GM21576 (cell line): ENCODE measurements around the gene ABCB11.
"Not testable (repeated sequence)": the region's sequence is repeated elsewhere in the genome, so short reads cannot be mapped to it uniquely, and the experiment has no call there.

ENCODE experiments used
- ATAC-seq: cut with Tn5 transposase; IDR thresholded peaks from one replicate; pipeline ENCODE4 v1.9.1; 2021; ENCODE audit warnings: mild to moderate bottlenecking, moderate library complexity; ENCODE audit not compliant: unreplicated experiment

ABCB11 gene

GRCh38 chr2:169046440-169047151, 15.5 kb upstream of the ABCB11 start:
- no peak for ATAC-seq

DNA sequence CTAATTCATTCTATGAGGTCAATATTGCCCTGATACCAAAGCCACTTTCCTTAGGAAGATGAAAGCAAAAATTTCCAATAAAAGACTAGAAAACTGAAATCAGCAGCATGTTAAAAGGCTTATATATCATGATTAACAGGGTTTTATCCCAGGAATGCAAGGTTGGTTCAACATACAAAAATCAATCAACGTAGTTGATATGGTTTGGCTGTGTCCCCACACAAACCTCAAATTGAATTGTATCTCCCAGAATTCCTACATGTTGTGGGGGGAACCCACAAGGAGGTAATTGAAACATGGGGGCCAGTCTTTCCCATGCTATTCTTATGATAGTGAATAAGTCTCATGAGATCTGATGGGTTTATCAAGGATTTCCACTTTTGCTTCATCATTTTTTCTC, 11.7 kb upstream of the ABCB11 start:
- no peak for ATAC-seq

DNA sequence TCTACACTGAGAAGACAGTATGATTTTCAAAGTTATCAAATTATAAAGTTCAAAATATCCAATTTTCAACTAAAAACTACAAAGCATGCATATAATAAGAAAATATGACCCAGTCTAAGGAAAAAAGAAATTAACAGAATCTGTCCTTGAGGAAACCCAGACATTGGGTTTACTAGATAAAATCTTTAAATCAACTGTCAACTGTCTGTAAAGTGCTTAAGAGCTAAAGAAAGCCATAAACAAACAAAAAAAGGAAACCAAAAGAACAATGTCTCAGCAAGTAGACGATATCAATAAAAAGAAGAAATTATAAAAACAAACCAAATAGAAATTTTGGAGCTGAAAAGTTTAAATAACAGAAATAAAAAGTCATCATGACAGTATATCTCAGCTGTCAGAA, 10.5 kb upstream of the ABCB11 start:
- no peak for ATAC-seq

DNA sequence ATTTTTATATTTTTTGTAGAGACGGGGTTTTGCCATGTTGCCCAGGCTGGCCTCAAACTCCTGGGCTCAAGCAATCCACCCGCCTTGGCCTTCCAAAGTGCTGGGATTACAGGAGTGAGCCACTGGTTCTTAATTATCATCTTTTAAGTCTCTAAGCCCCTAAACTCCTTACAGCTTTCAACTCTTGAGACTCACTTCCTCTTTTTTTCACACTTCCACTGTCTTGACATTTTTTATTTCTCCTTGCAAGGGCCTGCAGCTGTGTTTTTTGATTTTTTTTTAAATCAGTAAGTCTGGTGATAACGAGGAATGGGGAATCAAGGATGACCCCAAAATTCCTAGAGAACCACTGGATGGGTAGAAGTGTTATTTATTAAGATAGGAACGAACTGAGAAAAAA, 8.6 kb upstream of the ABCB11 start:
- no peak for ATAC-seq

- ATAC-seq = peak; percentile 58
Measured at GRCh38 chr2:169038338-169038757, 7.2 kb upstream of the ABCB11 start.

GRCh38 chr2:169036736-169037440, 5.8 kb upstream of the ABCB11 start:
- peak; percentile 53 for ATAC-seq

- ATAC-seq = no peak
Measured at GRCh38 chr2:169035887-169036286, 4.8 kb upstream of the ABCB11 start.

- no peak for ATAC-seq
Measured at GRCh38 chr2:169034984-169035544, 3.9 kb upstream of the ABCB11 start.

DNA sequence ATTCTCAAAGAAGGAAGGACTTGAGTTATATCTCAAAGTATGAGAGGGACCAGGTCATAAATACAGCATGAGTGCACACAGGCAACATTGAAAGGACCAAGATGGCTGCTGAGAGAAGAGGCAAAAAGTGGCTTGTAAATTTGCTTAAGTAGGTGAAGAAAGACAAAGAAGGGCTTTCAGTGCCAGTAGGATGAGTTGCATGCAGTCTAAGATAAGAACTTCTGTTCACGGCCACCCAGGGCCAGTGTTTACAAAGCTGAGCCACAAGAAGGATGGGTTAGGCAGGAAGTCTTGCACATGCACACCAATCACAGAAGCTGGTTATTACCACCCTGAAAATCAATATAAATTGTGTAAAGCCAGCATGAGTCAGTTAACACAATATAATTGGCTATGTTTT, 3.1 kb upstream of the ABCB11 start:
- no peak for ATAC-seq

DNA sequence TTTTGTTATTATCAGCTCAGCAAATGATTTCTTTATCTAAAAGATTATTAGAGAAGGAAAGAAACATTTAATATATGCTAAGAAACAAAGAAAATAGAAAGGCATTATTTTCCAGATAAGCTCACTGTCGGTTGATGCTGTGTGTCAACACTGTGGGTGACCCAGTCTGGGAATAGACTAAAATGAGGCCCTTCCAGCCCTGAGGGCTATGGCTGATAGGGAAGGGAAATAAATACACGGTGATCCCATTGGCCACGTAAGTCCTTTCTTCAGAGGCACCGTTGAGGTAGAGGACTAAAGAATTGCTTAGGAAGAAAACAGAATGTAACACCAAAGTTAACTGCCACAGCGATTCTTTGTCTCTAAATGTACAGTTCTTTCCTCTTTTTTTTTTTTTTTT, 1.8 kb downstream of the ABCB11 start:
- ATAC-seq = no peak

GRCh38 chr2:169027234-169027633, 3.9 kb downstream of the ABCB11 start:
- no peak for ATAC-seq

DNA sequence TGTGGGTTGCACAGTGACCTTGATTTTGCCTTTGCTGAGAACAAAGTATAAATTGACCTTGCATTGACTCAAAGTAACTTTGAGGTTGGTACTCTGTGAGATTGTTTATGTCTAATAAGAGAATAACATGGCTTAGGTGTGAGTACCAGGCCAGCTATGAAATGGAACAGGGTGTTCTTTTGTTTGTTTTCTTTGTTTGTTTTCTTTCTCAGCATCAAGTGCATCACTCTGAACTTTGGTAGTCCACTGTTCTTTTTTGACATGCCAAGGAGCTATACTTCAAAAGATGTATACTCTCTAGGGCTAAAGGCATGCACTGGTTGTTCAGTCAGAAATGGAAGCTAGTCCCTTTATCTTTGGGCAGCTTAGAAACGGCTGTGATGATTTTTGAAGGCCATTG, 5.1 kb downstream of the ABCB11 start:
- no peak for ATAC-seq

DNA sequence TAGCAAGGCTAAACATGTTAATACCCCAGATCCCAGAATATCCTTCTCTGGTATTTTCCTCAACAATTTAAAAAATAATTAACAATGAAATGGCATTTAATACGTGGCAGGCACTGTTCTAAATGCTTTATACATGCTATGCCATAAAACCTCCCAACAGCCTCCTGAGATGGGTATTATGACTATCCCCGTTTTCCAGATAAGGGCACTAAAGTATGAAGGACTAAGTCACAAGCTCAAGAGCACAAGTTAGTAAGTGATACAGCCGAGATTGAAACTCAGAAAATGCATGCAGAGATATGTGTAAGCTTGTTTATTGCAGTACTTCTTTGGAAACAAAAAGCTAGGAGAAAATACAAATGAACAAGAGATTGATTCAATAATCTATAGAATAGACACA, 8.0 kb downstream of the ABCB11 start:
- no peak for ATAC-seq

- ATAC-seq = no peak
Measured at GRCh38 chr2:169018390-169018789, 12.7 kb downstream of the ABCB11 start.

- ATAC-seq = no peak
Measured at GRCh38 chr2:169015943-169016342, 15.2 kb downstream of the ABCB11 start.

DNA sequence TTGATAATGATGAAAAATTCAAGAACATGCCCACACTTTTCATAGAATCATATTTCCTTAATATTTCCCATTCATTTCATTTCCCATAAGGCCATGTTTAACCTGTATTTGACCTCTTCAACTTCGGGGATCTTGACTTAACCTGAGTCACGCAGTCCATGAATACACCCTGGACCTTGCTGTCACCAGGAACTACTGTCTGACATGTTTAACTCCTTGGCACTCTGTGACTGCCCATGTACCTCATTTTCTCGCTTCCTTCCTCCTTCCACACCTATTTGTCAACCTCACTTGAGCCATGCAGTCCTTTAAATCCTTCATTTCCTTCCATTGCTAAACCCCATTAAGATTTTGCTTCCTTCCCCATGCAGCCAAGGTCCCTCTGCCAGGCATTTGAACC, 16.3 kb downstream of the ABCB11 start:
- no peak for ATAC-seq

- ATAC-seq = no peak
Measured at GRCh38 chr2:169013628-169014026, 17.5 kb downstream of the ABCB11 start.

- ATAC-seq = no peak
Measured at GRCh38 chr2:169012812-169013627, 18.1 kb downstream of the ABCB11 start.

DNA sequence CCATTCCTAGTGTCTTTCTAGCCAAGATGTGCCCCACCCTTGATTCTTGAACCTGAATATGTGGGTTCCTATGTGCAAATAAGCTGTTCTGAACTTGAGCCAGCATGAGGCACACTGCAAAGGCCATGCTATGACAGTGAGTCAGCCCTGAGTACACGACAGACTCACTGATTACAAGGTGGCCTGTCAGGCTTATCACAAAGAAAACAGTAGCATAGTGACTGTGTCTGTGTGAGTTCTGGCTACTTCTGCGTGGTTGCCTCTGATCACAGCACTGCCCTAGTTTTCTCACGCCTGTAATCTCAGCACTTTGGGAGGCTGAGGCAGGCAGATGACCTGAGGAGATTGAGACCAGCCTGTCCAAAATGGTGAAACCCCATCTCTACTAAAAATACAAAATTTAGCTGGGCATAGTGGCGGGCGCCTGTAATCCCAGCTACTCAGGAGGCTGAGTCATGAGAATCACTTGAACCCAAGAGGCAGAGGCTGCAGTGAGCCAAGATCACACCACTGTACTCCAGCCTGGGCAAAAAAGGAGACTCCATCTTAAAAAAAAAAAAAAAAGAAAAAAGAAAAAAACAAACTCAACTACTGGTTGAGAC, 18.8 kb downstream of the ABCB11 start:
- ATAC-seq = not testable (repeated sequence)

DNA sequence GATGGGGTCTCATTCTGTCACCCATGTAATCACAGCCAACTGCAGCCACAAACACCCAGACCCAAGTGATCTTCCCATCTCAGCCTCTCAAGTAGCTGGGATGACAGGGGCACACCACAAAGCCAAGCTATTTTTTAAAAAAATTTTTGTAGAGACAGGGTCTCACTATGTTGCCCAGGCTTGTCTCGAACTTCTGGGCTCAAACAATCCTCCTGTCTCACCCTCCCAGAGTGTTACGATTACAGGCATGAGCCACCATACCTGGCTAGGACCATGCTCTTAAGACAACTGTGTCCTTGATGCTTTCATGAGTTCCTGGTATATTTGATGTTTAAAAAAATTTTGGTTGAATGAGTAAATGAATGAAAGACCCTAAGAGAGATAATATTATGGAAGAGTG, 19.4 kb downstream of the ABCB11 start:
- no peak for ATAC-seq
